SK-N-MC (cell line): ENCODE measurements around the gene MCOLN2.

ENCODE experiments used
- EZH2 ChIP-seq: fragments of 200-600 bp; sonication (generic); IDR thresholded peaks from one replicate; pipeline ENCODE4 v1.6.1; 2017; ENCODE audit warnings: antibody characterized with exemption
- FOXP2 ChIP-seq: optimal IDR thresholded peaks from 2 replicates; pipeline ENCODE3; 2011; ENCODE audit warnings: mild to moderate bottlenecking, moderate library complexity; ENCODE audit not compliant: insufficient read depth; ENCODE audit errors: extremely low read length, control extremely low read depth
- POLR2AphosphoS5 ChIP-seq: IDR thresholded peaks from 2 replicates; pipeline ENCODE4 v1.6.1; 2012; ENCODE audit warnings: mild to moderate bottlenecking, low read depth, low read length, borderline replicate concordance

DNA sequence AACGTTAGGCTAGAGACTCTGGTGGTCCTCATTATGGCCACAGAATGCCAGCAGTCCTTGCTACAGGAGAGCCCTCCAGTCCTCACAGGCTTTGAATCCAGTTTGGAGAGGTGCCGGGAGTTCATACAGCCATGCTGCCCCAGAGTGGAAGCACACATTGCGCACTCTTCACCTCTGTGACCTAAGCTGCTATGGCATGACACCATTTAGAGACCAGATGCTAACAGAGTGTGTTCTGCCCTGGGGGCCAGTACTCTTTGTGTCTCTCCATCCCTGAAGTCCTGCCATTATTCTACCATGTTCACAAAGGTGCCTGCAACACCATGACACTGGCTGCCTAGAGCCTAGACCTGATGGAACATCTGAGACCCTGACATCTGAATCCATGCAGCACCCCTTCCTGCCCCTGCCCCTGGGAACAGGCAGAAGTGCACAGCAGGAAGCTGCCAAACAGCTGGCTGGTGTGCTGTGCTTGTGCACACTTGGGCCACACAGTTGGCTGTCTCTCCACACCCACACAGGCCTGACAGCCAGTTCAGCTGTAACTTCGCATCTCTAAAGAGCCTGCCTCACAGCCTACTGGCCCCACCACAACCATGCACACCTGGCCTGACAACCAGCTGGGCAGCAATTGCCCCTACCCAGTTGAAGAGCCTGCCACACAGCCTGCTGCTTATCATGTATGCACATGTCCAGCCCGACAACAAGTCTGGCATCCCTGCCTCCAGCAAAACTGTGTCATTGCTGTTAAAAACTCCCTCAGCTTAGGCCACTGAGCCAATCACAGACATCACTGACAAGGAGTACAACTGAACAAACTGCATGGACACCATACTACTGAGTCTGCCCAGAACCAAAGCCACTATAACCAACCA lies 49.1 kb downstream of the MCOLN2 start:
- TF ChIP-seq EZH2: no peak
- TF ChIP-seq POLR2AphosphoS5: no peak
- no peak for TF ChIP-seq FOXP2
